GM23248 (cell line): Measurements from ENCODE around the gene ASMT. TPM values are rescaled to one million over a fixed set of nuclear protein-coding genes. Genes with fewer than 3 reads are reported as not detected.
A peak's percentile ranks its signal among the peaks of the same experiment; 100 is the strongest.

Experiments used
- DNase-seq: peaks from one replicate; pipeline ENCODE4 v3.0.0-alpha.2; 2015
- H2AFZ ChIP-seq: fragments of 200-600 bp; sonication (generic); 2 replicates; pipeline ENCODE4 v1.6.1; 2016; ENCODE audit warnings: antibody characterized with exemption
- H3F3A ChIP-seq: fragments of 200-600 bp; sonication (generic); 2 replicates; pipeline ENCODE4 v1.6.1; 2016; ENCODE audit warnings: mild to moderate bottlenecking, antibody characterized with exemption, mixed run types; ENCODE audit not compliant: insufficient read depth
- H3K27ac ChIP-seq: fragments of 200-600 bp; sonication (generic); 2 replicates; pipeline ENCODE4 v1.5.1; 2016; ENCODE audit warnings: mild to moderate bottlenecking
- H3K27me3 ChIP-seq: fragments of 200-600 bp; sonication (generic); replicated peaks from 2 replicates; pipeline ENCODE4 v1.6.1; 2016; ENCODE audit warnings: mild to moderate bottlenecking; ENCODE audit not compliant: insufficient read depth
- H3K36me3 ChIP-seq: fragments of 200-600 bp; sonication (generic); 2 replicates; pipeline ENCODE4 v1.6.1; 2016; ENCODE audit warnings: low read depth, mild to moderate bottlenecking
- H3K4me1 ChIP-seq: fragments of 200-600 bp; sonication (generic); 2 replicates; pipeline ENCODE4 v1.6.1; 2016; ENCODE audit warnings: mild to moderate bottlenecking; ENCODE audit not compliant: insufficient read depth
- H3K4me2 ChIP-seq: fragments of 200-600 bp; sonication (generic); one replicate; pipeline ENCODE4 v1.6.1; 2016; ENCODE audit warnings: mild to moderate bottlenecking; ENCODE audit not compliant: unreplicated experiment
- H3K4me3 ChIP-seq: fragments of 200-600 bp; sonication (generic); 2 replicates; pipeline ENCODE4 v1.5.1; 2016; ENCODE audit warnings: mild to moderate bottlenecking
- H3K79me2 ChIP-seq: fragments of 200-600 bp; sonication (generic); 2 replicates; pipeline ENCODE4 v1.6.1; 2016; ENCODE audit warnings: mild to moderate bottlenecking; ENCODE audit not compliant: insufficient read depth
- H3K9ac ChIP-seq: fragments of 200-600 bp; sonication (generic); 2 replicates; pipeline ENCODE4 v1.6.1; 2016; ENCODE audit warnings: mild to moderate bottlenecking
- H3K9me2 ChIP-seq: fragments of 200-600 bp; sonication (generic); 2 replicates; pipeline ENCODE4 v1.6.1; 2016; ENCODE audit warnings: mixed run types, mild to moderate bottlenecking, moderate library complexity; ENCODE audit not compliant: insufficient read depth
- H3K9me3 ChIP-seq: fragments of 200-600 bp; sonication (generic); one replicate; pipeline ENCODE4 v1.6.1; 2017; ENCODE audit warnings: low read depth
- H4K20me1 ChIP-seq: fragments of 200-600 bp; sonication (generic); 2 replicates; pipeline ENCODE4 v1.6.0; 2016; ENCODE audit not compliant: insufficient read depth
- EZH2 ChIP-seq: fragments of 200-600 bp; sonication (generic); IDR thresholded peaks from 2 replicates; pipeline ENCODE4 v1.6.1; 2018; ENCODE audit warnings: antibody characterized with exemption, mild to moderate bottlenecking; ENCODE audit not compliant: insufficient read depth, poor library complexity, severe bottlenecking
- WGBS, 2 experiments: methylation state at CpG; one replicate each; pipeline ENCODE4 v1.1.6; 2015 to 2017; ENCODE audit warnings: low lambda C conversion rate in 2 of 2, low coverage in 1 of 2; ENCODE audit errors: missing lambda C conversion rate in 2 of 2; 5-methylcytosine and 5-hydroxymethylcytosine counted together
- in situ Hi-C: fragments of 300-500 bp; cut with MboI; formaldehyde crosslinking; loops from 2 replicates; pipeline ENCODE4 v1.15.0; 2020
- polyA plus RNA-seq: library from polyadenylated mRNA; unstranded; fragments of >200 nt; fragmentation: Nextera tagmentation; extraction: Ambion mirVana; gene quantifications from 2 replicates; pipeline ENCODE4 v1.2.1, GENCODE V29; 2016
- total RNA-seq: library from RNA; depleted of rRNA; stranded (reverse); fragments of >200 nt; shearing (Covaris generic); gene quantifications from 2 replicates; pipeline ENCODE4 v1.2.3, GENCODE V29; 2014; rRNA removed

Gene ASMT
- total and polyA plus RNA-seq, 2 experiments from 2014 or later: not detected

DNA sequence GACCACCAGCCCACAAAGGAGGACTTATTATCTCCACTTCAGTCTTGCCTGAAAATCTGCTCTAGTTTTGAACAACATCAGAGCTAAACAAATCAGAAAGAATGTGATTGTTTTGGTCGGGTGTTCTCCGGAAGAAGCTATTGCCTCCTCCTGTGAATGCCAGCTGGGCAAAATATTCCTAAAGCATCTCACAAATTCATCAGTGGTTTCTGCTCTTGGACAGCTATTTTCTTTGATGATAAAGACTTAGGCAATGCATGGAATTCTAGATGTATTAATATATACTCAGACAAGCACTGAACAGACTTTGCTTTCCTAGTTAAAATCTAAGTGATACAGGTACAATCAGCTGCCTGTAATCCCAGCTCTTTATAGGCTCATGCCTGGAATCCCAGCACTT is 71.8 kb downstream of the ASMT start:
- Histone ChIP-seq H3K4me2 (no peak overlapping the region), H3K27ac (no peak overlapping the region), H3F3A (no peaks in the 10 kb centered on the region), H2AFZ (no peak overlapping the region), H3K27me3 (no peaks in the 10 kb centered on the region), H3K36me3 (no peaks in the 10 kb centered on the region), H3K9ac (no peak overlapping the region), H3K4me1 (no peaks in the 10 kb centered on the region), H3K9me2 (no peaks in the 10 kb centered on the region), H3K9me3 (no peaks in the 10 kb centered on the region), H4K20me1 (no peaks in the 10 kb centered on the region), H3K79me2 (no peaks in the 10 kb centered on the region), H3K4me3 (no peak overlapping the region)
- TF ChIP-seq EZH2: no peak
- in situ Hi-C loops: no loop called here
- peak; percentile 4 for DNase-seq
- WGBS, 2 experiments: 28 to 39% methylated on average over 2 of the region's 2 CpGs

Other genes with a start within 250 kb of the ASMT start
- 187 and 256 TPM in 2 replicates for gene SLC25A6, start 222.9 kb upstream of the ASMT start, total RNA-seq
- 317 and 336 TPM in 2 replicates for gene SLC25A6, start 222.9 kb upstream of the ASMT start, polyA plus RNA-seq
- 8.1 and 15.7 TPM in 2 replicates for gene ASMTL, start 162.2 kb upstream of the ASMT start, total RNA-seq
- gene ASMTL, start 162.2 kb upstream of the ASMT start, polyA plus RNA-seq: 36.2 and 38.4 TPM in 2 replicates
- gene P2RY8, start 77.9 kb upstream of the ASMT start, total RNA-seq: not detected in 2 replicates
- gene P2RY8, start 77.9 kb upstream of the ASMT start, polyA plus RNA-seq: 0.04 TPM in 1 of 2 replicates, not detected in the other
- 21.8 and 23.3 TPM in 2 replicates for gene AKAP17A, start 23.5 kb upstream of the ASMT start, total RNA-seq
- 11.2 and 11.6 TPM in 2 replicates for gene AKAP17A, start 23.5 kb upstream of the ASMT start, polyA plus RNA-seq